ENCODE results near the gene NTHL1. TPM values are rescaled to one million over a fixed set of nuclear protein-coding genes. Genes with fewer than 3 reads are reported as not detected.

Gene NTHL1
- total and polyA plus RNA-seq, 2 of the 13 experiments (the other 11 are each of a cell fraction or from before 2014, with no cell fraction given) = 47.5 to 64.9 TPM

GRCh38 chr16:2036200-2036966 is 11.3 kb downstream of the NTHL1 start (continued):
- no peak for TF ChIP-seq ZNF709 (CRISPR knock-in tag; IDR thresholded peaks at IDR 0.05)
- TF ChIP-seq, protein P1, sequence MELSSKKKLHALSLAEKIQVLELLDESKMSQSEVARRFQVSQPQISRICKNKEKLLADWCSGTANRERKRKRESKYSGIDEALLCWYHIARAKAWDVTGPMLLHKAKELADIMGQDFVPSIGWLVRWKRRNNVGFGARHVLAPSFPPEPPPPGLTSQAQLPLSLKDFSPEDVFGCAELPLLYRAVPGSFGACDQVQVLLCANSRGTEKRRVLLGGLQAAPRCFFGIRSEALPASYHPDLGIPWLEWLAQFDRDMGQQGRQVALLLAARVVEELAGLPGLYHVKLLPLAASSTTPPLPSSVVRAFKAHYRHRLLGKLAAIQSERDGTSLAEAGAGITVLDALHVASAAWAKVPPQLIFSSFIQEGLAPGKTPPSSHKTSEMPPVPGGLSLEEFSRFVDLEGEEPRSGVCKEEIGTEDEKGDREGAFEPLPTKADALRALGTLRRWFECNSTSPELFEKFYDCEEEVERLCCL (CRISPR knock-in tag; IDR thresholded peaks at IDR 0.05; ENCODE audit: borderline replicate concordance) = no peak
- peak; percentile 40 for TF ChIP-seq RBFOX2 (IDR thresholded peaks at IDR 0.05; ENCODE audit: low read depth, low read length)
- TF ChIP-seq EED (CRISPR knock-in tag; IDR thresholded peaks at IDR 0.05) = no peak
- no peak for TF ChIP-seq ELF4 (CRISPR knock-in tag; IDR thresholded peaks at IDR 0.05; ENCODE audit: borderline replicate concordance)
- TF ChIP-seq ZNF773 (CRISPR knock-in tag; IDR thresholded peaks at IDR 0.05; ENCODE audit: borderline replicate concordance) = no peak
- TF ChIP-seq TRIM24 (CRISPR knock-in tag; IDR thresholded peaks at IDR 0.05) = no peak
- TF ChIP-seq ZNF687 (CRISPR knock-in tag; IDR thresholded peaks at IDR 0.05) = peak; percentile 48; the same call in 1 of the 2 replicates
- no peak for TF ChIP-seq ZNF34 (CRISPR knock-in tag; IDR thresholded peaks at IDR 0.05; ENCODE audit: borderline replicate concordance)
- no peak for TF ChIP-seq ZNF547 (CRISPR knock-in tag; IDR thresholded peaks at IDR 0.05)
- TF ChIP-seq, protein P2, sequence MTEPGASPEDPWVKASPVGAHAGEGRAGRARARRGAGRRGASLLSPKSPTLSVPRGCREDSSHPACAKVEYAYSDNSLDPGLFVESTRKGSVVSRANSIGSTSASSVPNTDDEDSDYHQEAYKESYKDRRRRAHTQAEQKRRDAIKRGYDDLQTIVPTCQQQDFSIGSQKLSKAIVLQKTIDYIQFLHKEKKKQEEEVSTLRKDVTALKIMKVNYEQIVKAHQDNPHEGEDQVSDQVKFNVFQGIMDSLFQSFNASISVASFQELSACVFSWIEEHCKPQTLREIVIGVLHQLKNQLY (CRISPR knock-in tag; IDR thresholded peaks at IDR 0.05) = no peak
- TF ChIP-seq ZNF792 (CRISPR knock-in tag; IDR thresholded peaks at IDR 0.05) = no peak
- no peak for TF ChIP-seq RARA (CRISPR knock-in tag; IDR thresholded peaks at IDR 0.05)
- 0 out of 2 replicates have a peak, but pooled peaks have one; percentile 34 for TF ChIP-seq SNAPC5 (CRISPR knock-in tag; IDR thresholded peaks at IDR 0.05; ENCODE audit: borderline replicate concordance)
- TF ChIP-seq, protein P3, sequence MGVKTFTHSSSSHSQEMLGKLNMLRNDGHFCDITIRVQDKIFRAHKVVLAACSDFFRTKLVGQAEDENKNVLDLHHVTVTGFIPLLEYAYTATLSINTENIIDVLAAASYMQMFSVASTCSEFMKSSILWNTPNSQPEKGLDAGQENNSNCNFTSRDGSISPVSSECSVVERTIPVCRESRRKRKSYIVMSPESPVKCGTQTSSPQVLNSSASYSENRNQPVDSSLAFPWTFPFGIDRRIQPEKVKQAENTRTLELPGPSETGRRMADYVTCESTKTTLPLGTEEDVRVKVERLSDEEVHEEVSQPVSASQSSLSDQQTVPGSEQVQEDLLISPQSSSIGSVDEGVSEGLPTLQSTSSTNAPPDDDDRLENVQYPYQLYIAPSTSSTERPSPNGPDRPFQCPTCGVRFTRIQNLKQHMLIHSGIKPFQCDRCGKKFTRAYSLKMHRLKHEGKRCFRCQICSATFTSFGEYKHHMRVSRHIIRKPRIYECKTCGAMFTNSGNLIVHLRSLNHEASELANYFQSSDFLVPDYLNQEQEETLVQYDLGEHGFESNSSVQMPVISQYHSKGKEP (CRISPR knock-in tag; IDR thresholded peaks at IDR 0.05) = no peak
- TF ChIP-seq, protein P4, sequence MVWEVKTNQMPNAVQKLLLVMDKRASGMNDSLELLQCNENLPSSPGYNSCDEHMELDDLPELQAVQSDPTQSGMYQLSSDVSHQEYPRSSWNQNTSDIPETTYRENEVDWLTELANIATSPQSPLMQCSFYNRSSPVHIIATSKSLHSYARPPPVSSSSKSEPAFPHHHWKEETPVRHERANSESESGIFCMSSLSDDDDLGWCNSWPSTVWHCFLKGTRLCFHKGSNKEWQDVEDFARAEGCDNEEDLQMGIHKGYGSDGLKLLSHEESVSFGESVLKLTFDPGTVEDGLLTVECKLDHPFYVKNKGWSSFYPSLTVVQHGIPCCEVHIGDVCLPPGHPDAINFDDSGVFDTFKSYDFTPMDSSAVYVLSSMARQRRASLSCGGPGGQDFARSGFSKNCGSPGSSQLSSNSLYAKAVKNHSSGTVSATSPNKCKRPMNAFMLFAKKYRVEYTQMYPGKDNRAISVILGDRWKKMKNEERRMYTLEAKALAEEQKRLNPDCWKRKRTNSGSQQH (CRISPR knock-in tag; IDR thresholded peaks at IDR 0.05; ENCODE audit: low read depth) = no peak
- TF ChIP-seq ZBTB34 (CRISPR knock-in tag; IDR thresholded peaks at IDR 0.05) = peak; percentile 45; the same call in 1 of the 2 replicates
- no peak for TF ChIP-seq TCF12 (IDR thresholded peaks at IDR 0.05)
- no peak for TF ChIP-seq TCF12 (CRISPR knock-in tag; IDR thresholded peaks at IDR 0.05)
